HFFc6 (cell line): ENCODE results near the gene MTHFS. TPM values are rescaled to one million over a fixed set of nuclear protein-coding genes. Genes with fewer than 3 reads are reported as not detected.

Source experiments
- DNase-seq: peaks from one replicate; pipeline ENCODE4 v3.0.0-alpha.2; 2018
- H3K27ac Mint-ChIP-seq: 2 replicates; pipeline ENCODE4 v1.8.0; 2020; ENCODE audit warnings: mild to moderate bottlenecking, mixed read lengths
- H3K27me3 Mint-ChIP-seq: 2 replicates; pipeline ENCODE4 v1.8.0; 2021; ENCODE audit warnings: mild to moderate bottlenecking, moderate library complexity, mixed read lengths; ENCODE audit not compliant: insufficient read depth
- H3K36me3 Mint-ChIP-seq: 2 replicates; pipeline ENCODE4 v1.8.0; 2021; ENCODE audit warnings: low read depth, mixed read lengths
- H3K4me1 Mint-ChIP-seq: 2 replicates; pipeline ENCODE4 v1.8.0; 2020; ENCODE audit warnings: low read depth, mixed read lengths
- H3K4me3 Mint-ChIP-seq: 2 replicates; pipeline ENCODE4 v1.8.0; 2020; ENCODE audit warnings: mild to moderate bottlenecking, moderate library complexity, mixed read lengths
- H3K9me3 Mint-ChIP-seq: 2 replicates; pipeline ENCODE4 v1.8.0; 2020; ENCODE audit warnings: mild to moderate bottlenecking, mixed read lengths
- CTCF ChIP-seq: fragments of 200-600 bp; sonication (generic); IDR thresholded peaks from 2 replicates; pipeline ENCODE4 v1.5.0; 2021; ENCODE audit warnings: antibody characterized with exemption, mild to moderate bottlenecking
- total RNA-seq, 6 experiments: library from RNA; stranded (reverse); fragmentation: NEBNext Ultra II Directional; extraction: Animal tissue kit (Norgen Biotek cat#: 25700); gene quantifications; 2 replicates in 1 of 6; 3 replicates in 5 of 6; pipeline ENCODE4 v1.2.3, GENCODE V29; 2021

The MTHFS gene
- total RNA-seq, 6 experiments from 2014 or later: 18.5 to 23.0 (median 21.1) TPM

DNA sequence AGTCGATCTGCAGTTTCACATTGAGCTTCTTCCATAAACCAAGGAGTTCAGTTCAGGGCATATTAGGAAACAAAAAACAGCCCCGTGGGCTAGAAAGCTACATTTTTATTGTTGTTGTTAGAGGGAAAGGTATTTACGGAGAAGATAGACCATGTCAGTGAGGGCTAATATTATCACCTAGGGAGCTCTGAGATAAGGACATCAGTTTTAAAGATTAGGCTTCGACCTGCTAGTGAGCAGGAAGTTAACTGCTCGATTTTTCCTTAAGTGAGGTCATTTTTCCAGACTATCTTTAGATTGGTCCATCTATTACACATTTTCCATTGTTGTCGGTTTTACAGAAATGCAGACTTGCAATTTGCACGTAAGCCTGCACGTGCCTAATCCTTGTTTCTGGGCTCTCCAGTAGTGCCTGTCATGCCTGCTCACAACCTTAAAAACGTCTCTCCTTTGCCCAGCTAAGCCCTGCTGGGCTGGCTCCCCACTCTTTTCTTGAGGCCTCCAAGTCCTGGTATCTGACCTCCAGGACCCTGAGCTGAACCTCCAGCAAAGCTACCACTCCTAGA, 72.6 kb downstream of the MTHFS start:
- Mint-ChIP-seq H3K27ac (no peak overlapping the region), H3K36me3 (peaks cover 8% of the 10 kb centered on the region; the same call in 1 of the 2 replicates), H3K27me3 (peaks cover 2% of the 10 kb centered on the region; the same call in 1 of the 2 replicates), H3K4me3 (no peak overlapping the region), H3K9me3 (peaks cover 11% of the 10 kb centered on the region; the same call in 1 of the 2 replicates), H3K4me1 (no peaks in the 10 kb centered on the region)
- DNase-seq: no peak
- TF ChIP-seq CTCF: no peak

- Mint-ChIP-seq H3K36me3 (peaks cover 3% of the 10 kb centered on the region), H3K27me3 (peaks cover 3% of the 10 kb centered on the region), H3K4me3 (no peak overlapping the region), H3K27ac (no peak overlapping the region), H3K9me3 (peaks cover 4% of the 10 kb centered on the region; the same call in 1 of the 2 replicates), H3K4me1 (no peaks in the 10 kb centered on the region)
- no peak for DNase-seq
- no peak for TF ChIP-seq CTCF
These were observed 76.0 kb downstream of the MTHFS start for GRCh38 chr15:79820820-79821219.

DNA sequence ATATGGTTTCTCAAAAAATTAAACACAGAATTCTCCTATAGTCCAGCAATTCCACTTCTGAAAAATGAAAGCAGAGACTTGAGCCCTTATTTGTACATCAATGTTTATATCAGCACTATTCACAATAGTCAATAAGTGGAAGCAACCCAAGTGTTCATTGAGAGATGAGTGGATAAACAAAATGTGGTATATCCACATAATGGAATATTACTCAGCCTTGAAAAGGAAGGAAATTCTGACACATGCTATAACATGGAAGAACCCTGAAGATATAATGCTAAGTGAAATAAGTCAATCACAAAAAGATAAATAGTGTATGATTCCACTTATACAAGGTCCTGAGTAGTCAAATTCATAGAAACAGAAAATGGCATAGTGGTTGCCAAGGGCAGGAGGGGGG, 76.6 kb downstream of the MTHFS start:
- no peak for TF ChIP-seq CTCF
- Mint-ChIP-seq H3K36me3 (peaks cover 3% of the 10 kb centered on the region), H3K4me1 (no peaks in the 10 kb centered on the region), H3K9me3 (peaks cover 4% of the 10 kb centered on the region; the same call in 1 of the 2 replicates), H3K4me3 (no peak overlapping the region), H3K27ac (no peak overlapping the region), H3K27me3 (peaks cover 3% of the 10 kb centered on the region)
- no peak for DNase-seq

- DNase-seq: no peak
- Mint-ChIP-seq H3K27ac (no peak overlapping the region), H3K27me3 (peaks cover 11% of the 10 kb centered on the region), H3K4me1 (peaks cover 12% of the 10 kb centered on the region), H3K36me3 (peaks cover 3% of the 10 kb centered on the region), H3K9me3 (peaks cover 4% of the 10 kb centered on the region; the same call in 1 of the 2 replicates), H3K4me3 (no peak overlapping the region)
- no peak for TF ChIP-seq CTCF
These were observed 80.2 kb downstream of the MTHFS start for GRCh38 chr15:79816571-79816970.

- H3K36me3 Mint-ChIP-seq: peaks cover 3% of the 10 kb centered on the region
- peaks cover 4% of the 10 kb centered on the region; the same call in 1 of the 2 replicates for H3K9me3 Mint-ChIP-seq
- peaks cover 11% of the 10 kb centered on the region for H3K27me3 Mint-ChIP-seq
- no peak for DNase-seq
- no peak for TF ChIP-seq CTCF
- no peak overlapping the region for H3K27ac Mint-ChIP-seq
- peaks cover 14% of the 10 kb centered on the region for H3K4me1 Mint-ChIP-seq
- H3K4me3 Mint-ChIP-seq: no peak overlapping the region
These were observed 81.3 kb downstream of the MTHFS start for GRCh38 chr15:79815468-79815867.
